ENCODE measurements around the gene STX5.
A peak's percentile ranks its signal among the peaks of the same experiment; 100 is the strongest.
"Not testable (repeated sequence)": the region's sequence is repeated elsewhere in the genome, so short reads cannot be mapped to it uniquely, and the experiment has no call there.

The STX5 gene

GRCh38 chr11:62830904-62831519, 839 bp downstream of the STX5 start:
- no peak for DNase-seq (ENCODE audit: low read depth in 2 of 3, low spot score in 1 of 3)

DNA sequence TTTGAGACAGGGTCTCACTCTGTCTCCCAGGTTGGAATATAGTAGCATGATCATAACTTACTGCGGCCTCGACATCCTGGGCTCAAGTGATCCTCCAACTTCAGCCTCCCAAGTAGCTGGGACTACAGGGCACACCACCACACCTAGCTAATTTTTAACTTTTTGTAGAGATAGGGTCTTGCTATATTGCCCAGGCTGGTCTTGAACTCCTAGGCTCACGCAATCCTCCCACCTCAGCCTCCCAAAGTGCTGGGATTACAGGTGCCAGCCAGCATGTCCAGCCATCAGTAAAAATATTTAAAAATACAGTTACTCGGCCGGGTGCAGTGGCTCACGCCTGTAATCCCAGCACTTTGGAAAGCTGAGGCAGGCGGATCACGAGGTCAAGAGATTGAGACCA, 3.7 kb downstream of the STX5 start:
- DNase-seq (ENCODE audit: low read depth in 2 of 3, low spot score in 1 of 3) = not testable (repeated sequence)

DNA sequence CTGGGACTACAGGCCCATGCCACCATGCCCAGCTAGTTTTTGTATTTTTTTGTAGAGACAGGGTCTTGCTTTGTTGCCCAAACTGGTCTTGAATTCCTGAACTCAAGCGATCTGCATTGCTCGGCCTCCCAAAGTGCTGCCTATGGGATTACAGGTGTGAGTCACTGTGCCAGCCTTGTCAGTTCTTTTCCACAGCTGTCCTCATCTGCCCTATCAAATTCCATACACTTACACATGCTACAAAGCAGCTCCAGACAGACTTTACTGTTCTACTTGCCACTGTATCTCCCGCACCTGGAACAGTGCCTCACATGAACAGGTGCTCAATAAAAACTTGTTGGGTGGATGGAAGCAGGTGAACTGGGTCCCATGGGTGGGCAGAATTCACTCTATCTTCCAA, 8.2 kb downstream of the STX5 start:
- no peak for DNase-seq (ENCODE audit: low read depth in 2 of 3, low spot score in 1 of 3)

DNA sequence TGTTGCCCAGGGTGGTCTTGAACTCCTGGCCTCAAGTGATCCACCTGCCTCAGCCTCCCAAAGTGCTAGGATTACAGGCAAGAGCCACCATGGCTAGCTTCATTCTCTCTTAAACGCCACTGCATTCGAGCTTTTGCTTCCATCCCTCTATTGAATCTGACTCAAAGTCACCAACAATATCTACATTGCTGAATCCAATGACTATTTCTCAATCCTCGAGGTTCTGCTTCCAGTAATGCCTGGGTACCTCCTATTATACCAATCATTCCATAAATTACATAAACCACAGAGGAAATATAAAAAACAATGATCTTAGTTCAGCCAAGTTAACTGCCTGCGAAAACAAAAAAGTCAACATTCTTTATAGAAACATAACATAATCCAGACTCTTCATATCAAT, 14.7 kb downstream of the STX5 start:
- no peak for DNase-seq (ENCODE audit: low read depth in 2 of 3, low spot score in 1 of 3)

DNA sequence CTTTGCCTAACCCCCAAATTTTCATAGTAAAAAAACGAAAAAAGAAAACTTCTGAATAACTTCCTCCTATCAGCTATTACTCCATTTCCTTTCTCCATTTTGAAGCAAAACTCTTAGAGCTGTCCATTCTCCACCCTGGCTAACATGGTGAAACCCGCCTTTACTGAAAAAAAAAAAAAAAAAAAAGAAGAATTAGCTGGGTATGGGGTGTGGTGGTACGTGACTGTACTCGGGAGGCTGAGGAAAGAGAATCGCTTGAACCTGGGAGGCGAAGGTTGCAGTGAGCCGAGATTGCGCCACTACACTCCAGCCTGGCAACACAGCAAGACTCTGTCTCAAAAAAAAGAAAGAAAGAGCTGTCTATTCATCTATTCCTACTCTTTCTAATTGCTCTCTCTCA, 15.3 kb downstream of the STX5 start:
- DNase-seq (ENCODE audit: low read depth in 2 of 3, low spot score in 1 of 3) = no peak

DNA sequence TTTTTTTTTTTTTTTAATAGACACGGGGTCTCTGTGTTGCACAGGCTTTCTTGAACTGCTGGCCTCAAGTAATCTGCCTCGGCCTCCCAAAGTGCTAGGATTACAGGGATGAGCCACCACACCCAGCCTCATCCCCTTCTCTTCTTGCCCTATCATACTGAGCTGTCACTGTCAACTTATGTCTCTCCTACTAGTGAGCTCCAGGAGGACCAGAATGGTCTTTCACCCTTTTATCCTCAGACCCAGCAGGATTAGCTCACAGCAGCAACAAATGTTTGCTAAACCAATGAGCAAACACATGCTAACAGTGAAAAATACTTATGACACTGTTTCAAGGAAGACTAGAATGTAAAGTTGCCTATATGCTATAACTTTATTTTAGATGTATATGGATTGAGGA, 20.2 kb downstream of the STX5 start:
- DNase-seq (ENCODE audit: low read depth in 2 of 3, low spot score in 1 of 3) = no peak

DNA sequence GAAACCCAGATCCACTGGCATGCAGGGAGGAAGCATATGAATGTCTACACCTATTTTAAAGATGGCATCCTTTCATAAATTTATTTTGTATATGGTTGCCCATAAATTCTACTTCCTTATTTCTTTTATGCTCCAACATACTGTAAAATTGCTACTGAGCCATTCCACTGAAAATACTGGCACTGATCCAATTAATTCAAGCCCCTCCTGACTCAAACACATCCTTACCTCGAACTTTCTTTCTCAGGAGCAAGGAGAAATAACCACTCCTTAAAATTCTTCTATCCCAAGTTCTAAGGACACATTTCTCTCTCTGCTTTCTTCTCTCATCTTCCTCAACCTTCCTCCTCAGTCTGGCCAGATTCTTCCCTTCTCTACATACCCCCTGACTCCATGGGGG, 21.1 kb downstream of the STX5 start:
- DNase-seq (ENCODE audit: low read depth in 2 of 3, low spot score in 1 of 3) = no peak

GRCh38 chr11:62806611-62807121, 25.2 kb downstream of the STX5 start:
- DNase-seq (ENCODE audit: low read depth in 2 of 3, low spot score in 1 of 3) = no peak

- DNase-seq (ENCODE audit: low read depth in 2 of 3, low spot score in 1 of 3) = peak in 1 of 3 donors; percentile 13
Observed at GRCh38 chr11:62805961-62806441, 25.9 kb downstream of the STX5 start.

DNA sequence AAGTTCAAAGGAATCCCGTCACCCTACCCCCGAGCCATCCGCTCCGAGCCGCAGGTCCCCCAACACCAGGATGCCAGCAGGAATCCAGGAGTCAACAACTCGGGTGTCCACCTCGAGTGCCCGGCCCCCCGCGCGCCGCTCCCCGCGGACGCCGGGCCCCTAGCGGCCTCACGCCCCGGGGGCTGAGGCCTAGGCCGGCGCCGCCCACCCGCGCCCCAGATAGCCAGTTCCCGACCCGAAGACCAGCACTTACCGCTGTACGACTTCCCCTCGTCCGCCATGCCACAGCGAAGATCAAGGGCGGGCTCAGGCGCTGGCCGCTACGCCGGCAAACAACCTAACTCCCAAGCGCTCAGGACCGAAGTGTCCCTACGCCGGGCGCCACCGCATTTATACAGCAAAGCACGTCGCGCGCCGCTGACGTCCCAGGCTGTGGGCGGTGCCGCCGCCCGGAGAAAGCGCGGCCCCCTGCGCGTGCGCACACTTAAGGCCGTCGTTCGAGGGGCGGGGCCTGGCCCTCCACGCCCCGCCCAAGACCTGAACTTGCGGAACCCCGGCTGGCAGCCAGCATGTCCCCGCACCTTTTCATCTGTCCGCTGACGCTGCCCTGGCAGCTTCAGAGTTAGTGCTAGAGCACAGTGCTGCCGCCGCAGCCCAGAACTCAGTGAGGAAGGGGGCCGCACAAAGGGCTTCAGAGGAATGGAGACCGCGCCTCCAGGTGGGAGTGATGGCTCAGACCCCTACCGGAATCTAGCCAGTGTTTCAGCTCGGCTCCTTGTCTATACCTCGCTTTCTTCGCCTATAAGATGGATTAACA, 26.6 kb downstream of the STX5 start, which contains the start of gene NXF1:
Gene NXF1, minus strand, starts transcription at position 365 of the 817 bp plus-strand sequence. Its CDS starts 84 bp downstream, at position 281.
- peak; percentile 91 to 95 (median 92) for DNase-seq (ENCODE audit: low read depth in 2 of 3, low spot score in 1 of 3)

GRCh38 chr11:62804310-62805075, 27.4 kb downstream of the STX5 start:
- peak in 1 of 3 donors; percentile 25 for DNase-seq (ENCODE audit: low read depth in 2 of 3, low spot score in 1 of 3)

GRCh38 chr11:62801071-62801470, 30.8 kb downstream of the STX5 start:
- no peak for DNase-seq (ENCODE audit: low read depth in 2 of 3, low spot score in 1 of 3)

DNA sequence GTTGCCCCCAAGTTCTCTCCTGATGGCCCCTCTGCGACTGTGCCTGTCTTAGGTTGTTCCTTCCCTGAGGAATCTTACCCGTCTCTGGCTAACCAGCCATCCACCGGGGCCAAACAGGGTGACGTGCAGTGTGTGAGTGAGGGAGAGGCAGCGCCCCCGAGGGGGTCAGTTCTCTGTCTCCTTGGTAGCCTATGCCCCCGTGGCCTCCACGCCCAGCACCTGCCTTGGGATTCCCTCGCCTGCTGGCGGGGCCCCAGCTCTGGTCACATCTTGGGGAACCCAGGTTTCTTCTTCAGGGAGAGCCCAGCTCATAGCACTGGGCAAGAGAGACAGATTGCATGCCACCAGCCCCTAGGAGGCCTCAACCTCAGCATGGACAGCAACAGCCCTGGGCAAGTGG, 32.4 kb downstream of the STX5 start:
- no peak for DNase-seq (ENCODE audit: low read depth in 2 of 3, low spot score in 1 of 3)

- no peak for DNase-seq (ENCODE audit: low read depth in 2 of 3, low spot score in 1 of 3)
Observed at GRCh38 chr11:62796281-62796680, 35.6 kb downstream of the STX5 start.

- DNase-seq (ENCODE audit: low read depth in 2 of 3, low spot score in 1 of 3) = no peak
Observed at GRCh38 chr11:62794201-62794775, 37.6 kb downstream of the STX5 start.

DNA sequence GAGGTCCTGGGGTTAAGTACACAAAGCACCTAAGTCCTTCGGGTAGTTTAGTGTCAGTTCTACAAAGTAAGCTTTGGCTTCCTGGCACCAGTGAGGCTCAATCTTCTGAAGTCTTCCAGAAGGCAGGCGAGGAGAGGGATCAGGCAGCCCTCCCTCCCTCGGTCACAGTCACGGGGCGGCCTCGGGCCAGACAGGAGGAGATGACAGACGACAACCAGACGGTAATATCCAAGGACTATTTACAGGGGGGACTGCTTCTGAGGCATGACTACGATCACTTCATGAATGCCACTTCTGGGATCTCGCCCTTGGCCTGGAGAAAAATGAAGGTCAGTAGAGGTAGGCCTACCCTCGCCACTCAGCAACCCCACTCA, 39.7 kb downstream of the STX5 start:
- no peak for DNase-seq (ENCODE audit: low read depth in 2 of 3, low spot score in 1 of 3)

GRCh38 chr11:62791501-62792201, 40.2 kb downstream of the STX5 start, which contains the start of gene TMEM223:
Gene TMEM223, minus strand, starts transcription at chr11:62792006. Its CDS starts 12 bp downstream, at chr11:62791994.
- DNase-seq (ENCODE audit: low read depth in 2 of 3, low spot score in 1 of 3) = peak; percentile 77 to 88 (median 84)

DNA sequence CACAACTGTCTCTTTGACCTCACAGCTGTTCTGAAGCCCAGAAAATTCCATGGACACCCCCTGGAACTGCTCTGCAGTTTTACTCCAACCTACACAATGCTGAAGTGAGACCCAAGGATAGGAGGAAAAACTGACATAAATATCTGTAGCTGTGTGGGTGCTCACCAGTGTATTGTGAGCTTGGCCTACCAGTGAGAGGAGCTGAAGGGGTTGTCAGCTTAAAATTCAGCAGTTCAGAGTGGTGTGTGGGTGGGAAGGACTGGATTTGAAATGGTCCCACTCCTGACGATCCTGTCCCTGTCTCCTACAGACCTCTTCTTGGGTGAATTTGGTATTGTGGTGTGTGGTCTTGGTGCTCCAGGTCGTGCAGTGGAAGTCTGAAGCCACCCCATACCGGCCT, 42.3 kb downstream of the STX5 start:
- DNase-seq (ENCODE audit: low read depth in 2 of 3, low spot score in 1 of 3) = no peak

GRCh38 chr11:62788991-62789390, 42.9 kb downstream of the STX5 start:
- DNase-seq (ENCODE audit: low read depth in 2 of 3, low spot score in 1 of 3) = no peak

- DNase-seq (ENCODE audit: low read depth in 2 of 3, low spot score in 1 of 3) = peak; percentile 96 to 97 (median 97)
Observed at GRCh38 chr11:62787005-62787759, 44.7 kb downstream of the STX5 start, which contains the start of gene TMEM179B. Gene TMEM179B, plus strand, starts transcription at chr11:62787402. Its CDS starts 30 bp downstream, at chr11:62787432.

All from stimulated activated CD4-positive, alpha-beta T cell treated with anti-CD3 and anti-CD28 coated beads, Interleukin-12 subunit alpha, Interleukin-12 subunit beta, amount 100 ng/mL, for 48 hours (primary cell).